ENCODE results near the gene PTPN11. TPM values are rescaled to one million over a fixed set of nuclear protein-coding genes. Genes with fewer than 3 reads are reported as not detected.

Gene PTPN11
- polyA plus RNA-seq, 3 donors = 15.0 to 92.0 (median 49.5) TPM

Other genes with a start within 250 kb of the PTPN11 start
- 10 to 100 TPM in 2 of 3 donors, 1 to 10 TPM in 1; 4.0 to 16.6 (median 10.1) TPM for gene HECTD4, start 36.5 kb upstream of the PTPN11 start, polyA plus RNA-seq
- 1,000 to 10,000 TPM; 1,347 to 3,206 (median 1,977) TPM for gene RPL6, start 9.3 kb upstream of the PTPN11 start, polyA plus RNA-seq